Skeletal muscle cell (primary cell): ENCODE measurements around the gene ALG2.

Source experiments
- DNase-seq: peaks from one replicate; pipeline ENCODE4 v3.0.0-alpha.2; 2010; ENCODE audit warnings: low read depth
- H3K4me3 ChIP-seq: 2 replicates; pipeline ENCODE4 v1.5.1; 2011; ENCODE audit warnings: low read depth, mild to moderate bottlenecking, control low read depth, low read length, moderate library complexity

Gene ALG2

GRCh38 chr9:99178912-99179872, 42.5 kb downstream of the ALG2 start:
- no peak for DNase-seq

GRCh38 chr9:99177576-99178366, 44.0 kb downstream of the ALG2 start:
- H3K4me3 ChIP-seq, result no peak overlapping the region
- DNase-seq, result no peak

More at GRCh38 chr9:99178912-99179872, 42.5 kb downstream of the ALG2 start:
- no peak overlapping the region for H3K4me3 ChIP-seq

GRCh38 chr9:99176527-99177013, 45.2 kb downstream of the ALG2 start:
- no peak for DNase-seq
- H3K4me3 ChIP-seq, result no peak overlapping the region

DNA sequence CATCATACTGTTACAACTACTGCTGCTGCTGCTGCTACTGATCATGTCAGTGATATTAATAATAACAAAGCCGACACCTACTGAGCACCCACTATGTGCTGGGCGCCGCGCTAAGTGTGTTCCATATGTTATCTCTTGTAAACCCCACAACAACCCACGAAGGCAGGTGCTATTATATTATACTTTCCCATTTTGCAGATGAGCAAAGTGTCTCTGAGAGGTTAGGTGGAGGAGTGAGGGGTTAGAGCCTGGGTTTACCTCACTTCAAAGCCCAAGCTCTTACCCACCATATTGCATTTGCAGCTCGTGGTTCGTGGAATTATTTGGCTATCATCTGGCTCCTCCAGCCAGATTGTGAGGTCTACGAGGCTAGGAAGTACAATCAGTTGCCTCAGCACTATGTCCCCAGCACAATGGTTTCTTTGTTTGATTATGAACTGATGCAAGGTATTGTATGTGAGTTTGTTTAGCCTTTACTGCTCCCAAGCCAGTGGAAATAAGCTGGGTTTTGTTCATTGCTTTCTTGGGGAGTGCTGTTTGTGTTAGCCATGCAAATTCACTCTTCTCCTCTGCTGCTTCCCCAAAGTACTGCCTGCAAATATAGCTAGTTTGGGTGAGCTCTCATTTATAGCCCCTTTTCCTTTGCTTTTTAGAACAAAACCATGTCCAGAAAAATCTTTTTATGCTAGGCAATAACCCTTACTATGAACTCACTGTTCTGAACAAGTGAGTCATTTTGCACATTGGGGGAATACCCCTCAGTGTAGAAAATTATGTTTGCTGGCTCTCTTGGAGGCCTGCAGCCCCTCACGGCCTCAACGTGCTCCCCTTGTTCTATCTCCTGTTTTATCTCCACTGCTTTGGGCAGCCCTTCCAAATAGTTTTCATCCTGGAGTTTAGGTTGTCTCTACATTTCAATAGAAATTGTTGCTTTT, 47.9 kb downstream of the ALG2 start:
- DNase-seq, result no peak
- H3K4me3 ChIP-seq, result no peak overlapping the region

- DNase-seq, result no peak
- H3K4me3 ChIP-seq, result no peak overlapping the region
These were observed 49.3 kb downstream of the ALG2 start for GRCh38 chr9:99172124-99173091.

- no peak overlapping the region for H3K4me3 ChIP-seq
- no peak for DNase-seq
These were observed 50.3 kb downstream of the ALG2 start for GRCh38 chr9:99171225-99172123.

GRCh38 chr9:99169982-99170761, 51.6 kb downstream of the ALG2 start:
- H3K4me3 ChIP-seq, result no peak overlapping the region
- no peak for DNase-seq

DNA sequence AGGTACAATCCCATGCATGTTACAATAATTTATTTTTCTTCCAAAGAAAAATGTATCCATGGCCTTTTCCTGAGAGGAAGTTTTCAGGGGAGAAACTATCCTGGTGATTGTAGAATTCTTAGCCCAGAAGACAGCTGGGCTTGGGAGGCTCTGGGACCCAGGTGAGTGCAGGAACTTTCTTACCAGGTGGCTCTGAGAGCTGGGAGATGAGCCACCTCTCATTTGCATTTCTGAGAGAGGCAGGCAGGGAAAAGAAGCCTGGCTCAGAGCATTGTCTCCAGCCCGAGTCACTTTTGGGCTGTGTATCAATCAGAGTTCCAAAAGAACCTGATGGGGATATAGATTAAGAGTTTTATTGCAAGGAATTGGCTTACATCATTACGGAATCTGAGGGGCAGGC, 52.7 kb downstream of the ALG2 start:
- no peak overlapping the region for H3K4me3 ChIP-seq
- DNase-seq, result no peak

DNA sequence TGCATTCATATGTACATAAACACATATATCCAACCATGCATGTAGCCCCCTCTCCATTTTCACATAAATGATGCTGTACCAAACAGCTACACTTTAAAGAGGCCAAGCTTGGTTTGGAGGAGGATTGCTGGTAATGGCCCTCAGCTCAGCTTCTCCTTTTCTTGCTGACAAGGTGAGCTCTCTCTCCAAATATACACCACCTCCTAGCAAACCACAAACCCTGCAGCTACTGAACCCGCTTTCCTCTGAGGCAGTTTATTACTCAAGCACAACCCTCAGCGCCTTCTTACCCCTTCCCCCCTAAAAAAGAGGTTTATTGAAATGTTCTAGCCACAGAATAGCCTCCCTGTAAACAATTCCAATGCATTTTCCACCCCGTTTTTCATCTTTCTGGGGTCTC, 54.0 kb downstream of the ALG2 start:
- H3K4me3 ChIP-seq, result no peak overlapping the region
- DNase-seq, result no peak

DNA sequence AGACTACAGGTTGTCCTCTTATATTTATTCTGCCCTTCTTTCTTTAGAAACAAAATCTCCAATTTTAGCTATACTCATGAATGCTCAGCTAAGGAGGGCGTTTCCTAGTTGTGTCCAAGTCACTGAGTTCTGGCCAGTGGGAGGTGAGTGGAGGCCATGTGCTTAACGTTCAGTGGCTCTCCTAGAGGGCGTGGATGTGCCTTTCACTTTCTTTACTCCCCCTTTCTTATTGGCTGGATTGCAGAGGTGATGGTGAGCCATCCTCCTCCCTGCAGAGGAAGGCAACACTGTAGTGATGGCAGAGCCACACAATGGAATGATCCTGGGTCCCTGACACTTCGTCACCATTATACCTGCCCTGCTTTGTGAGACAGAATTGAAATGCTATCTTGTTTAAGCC, 54.6 kb downstream of the ALG2 start:
- no peak overlapping the region for H3K4me3 ChIP-seq

More for the DNA sequence above, 54.6 kb downstream of the ALG2 start:
- no peak for DNase-seq
